SK-N-SH (cell line): Measurements from ENCODE around the gene TSPAN3. TPM values are rescaled to one million over a fixed set of nuclear protein-coding genes. Genes with fewer than 3 reads are reported as not detected.

ENCODE experiments used
- CTCF ChIA-PET: fragments of 300-600, 350-600 bp; formaldehyde crosslinking; extraction: SDS; loops from one replicate; lab custom pipeline; 2021; lab: Yijun Ruan, JAX
- POLR2A ChIA-PET: fragments of 350-600 bp; sonication (Branson Sonifier 250); formaldehyde crosslinking; extraction: SDS; loops from one replicate; lab custom pipeline; 2020; ENCODE audit warnings: antibody characterized with exemption, inconsistent platforms; lab: Yijun Ruan, JAX
- DNase-seq: peaks from one replicate; pipeline ENCODE4 v3.0.0; 2012
- H2AFZ ChIP-seq: fragments of 200-600 bp; sonication (generic); 2 replicates; pipeline ENCODE4 v1.8.1; 2016; ENCODE audit warnings: antibody characterized with exemption, mild to moderate bottlenecking, low read depth
- H3F3A ChIP-seq: fragments of 200-600 bp; sonication (generic); replicated peaks from 2 replicates; pipeline ENCODE3; 2016; ENCODE audit warnings: antibody characterized with exemption, mild to moderate bottlenecking; ENCODE audit not compliant: insufficient read depth
- H3K27ac ChIP-seq, 2 experiments: fragments of 200-500 bp in 1 of 2; fragments of 200-600 bp in 1 of 2; sonication (Bioruptor generic) in 1 of 2; sonication (generic), shearing (Covaris generic) in 1 of 2; 2 replicates each; pipeline versions ENCODE4 v1.5.1 to v1.6.1; 2014 to 2016; ENCODE audit warnings: low read depth in 2 of 2, inconsistent platforms in 1 of 2, low read length in 1 of 2, mild to moderate bottlenecking in 1 of 2, mixed read lengths in 1 of 2
- H3K27me3 ChIP-seq: fragments of 200-600 bp; sonication (generic), shearing (Covaris generic); 2 replicates; pipeline ENCODE4 v1.6.1; 2016; ENCODE audit warnings: mixed run types; ENCODE audit not compliant: insufficient read depth
- H3K36me3 ChIP-seq, 2 experiments: fragments of 200-500 bp in 1 of 2; fragments of 200-600 bp in 1 of 2; sonication (Bioruptor generic) in 1 of 2; sonication (generic) in 1 of 2; replicated peaks in 1 of 2; 2 replicates each; pipeline versions ENCODE3 to v1.5.1; 2014 to 2016; ENCODE audit warnings: low read length in 1 of 2, mild to moderate bottlenecking in 1 of 2; ENCODE audit not compliant: insufficient read depth in 2 of 2, control insufficient read depth in 1 of 2
- H3K4me1 ChIP-seq, 2 experiments: fragments of 200-500 bp in 1 of 2; fragments of 200-600 bp in 1 of 2; sonication (Bioruptor generic) in 1 of 2; sonication (generic), shearing (Covaris generic) in 1 of 2; 2 replicates each; pipeline versions ENCODE4 v1.5.1 to v1.6.1; 2014 to 2016; ENCODE audit warnings: low read depth in 1 of 2, low read length in 1 of 2, mixed run types in 1 of 2; ENCODE audit not compliant: insufficient read depth in 2 of 2, control insufficient read depth in 1 of 2
- H3K4me2 ChIP-seq: fragments of 200-600 bp; sonication (generic), shearing (Covaris generic); 2 replicates; pipeline ENCODE4 v1.6.1; 2017; ENCODE audit warnings: mixed run types
- H3K4me3 ChIP-seq, 2 experiments: fragments of 200-500 bp in 1 of 2; fragments of 200-600 bp in 1 of 2; sonication (Bioruptor generic) in 1 of 2; sonication (generic), shearing (Covaris generic) in 1 of 2; 2 replicates each; pipeline versions ENCODE4 v1.5.1 to v1.8.1; 2014 to 2016; ENCODE audit warnings: low read depth in 2 of 2, inconsistent platforms in 1 of 2, low read length in 1 of 2, mild to moderate bottlenecking in 1 of 2, mixed read lengths in 1 of 2, moderate library complexity in 1 of 2
- H3K79me2 ChIP-seq: fragments of 200-600 bp; sonication (generic); 2 replicates; pipeline ENCODE4 v1.8.1; 2017; ENCODE audit warnings: mild to moderate bottlenecking; ENCODE audit not compliant: insufficient read depth
- H3K9ac ChIP-seq: fragments of 200-600 bp; sonication (generic); 2 replicates; pipeline ENCODE4 v1.6.1; 2017; ENCODE audit warnings: mixed run types
- H3K9me2 ChIP-seq: fragments of 200-600 bp; sonication (generic); 2 replicates; pipeline ENCODE4 v1.6.1; 2017; ENCODE audit warnings: mixed run types
- H3K9me3 ChIP-seq: fragments of 200-600 bp; sonication (generic); 2 replicates; pipeline ENCODE4 v1.6.1; 2017; ENCODE audit warnings: mixed run types, mild to moderate bottlenecking, moderate library complexity
- H4K20me1 ChIP-seq: fragments of 200-600 bp; sonication (generic); 2 replicates; pipeline ENCODE4 v1.6.1; 2017; ENCODE audit warnings: mild to moderate bottlenecking, mixed run types; ENCODE audit not compliant: insufficient read depth
- CHD2 ChIP-seq: fragments of 150-350 bp; IDR thresholded peaks from 2 replicates; pipeline ENCODE4 v1.6.1; 2018; ENCODE audit warnings: low read length; ENCODE audit not compliant: partially characterized antibody
- CTCF ChIP-seq: fragments of 200-600 bp; sonication (generic); IDR thresholded peaks from 2 replicates; pipeline ENCODE4 v1.6.1; 2017; ENCODE audit warnings: antibody characterized with exemption, mild to moderate bottlenecking, moderate library complexity
- ELF1 ChIP-seq: IDR thresholded peaks from 2 replicates; pipeline ENCODE4 v1.4.0; 2012
- EZH2phosphoT487 ChIP-seq: fragments of 200-600 bp; sonication (generic); IDR thresholded peaks from 2 replicates; pipeline ENCODE4 v1.6.1; 2017; ENCODE audit warnings: low read depth, mixed run types, mild to moderate bottlenecking, antibody characterized with exemption, moderate library complexity, borderline replicate concordance
- FOSL2 ChIP-seq: IDR thresholded peaks from 2 replicates; pipeline ENCODE4 v1.4.0; 2012; ENCODE audit warnings: low read depth, mild to moderate bottlenecking, moderate library complexity, borderline replicate concordance
- FOXJ3 ChIP-seq: sonication (generic); formaldehyde crosslinking; IDR thresholded peaks from 2 replicates; pipeline ENCODE4 v1.5.1; 2020; ENCODE audit warnings: mild to moderate bottlenecking, missing genetic modification reagents
- FOXM1 ChIP-seq: IDR thresholded peaks from 2 replicates; pipeline ENCODE4 v1.4.0; 2012; ENCODE audit warnings: low read depth, mild to moderate bottlenecking
- GATA2 ChIP-seq: sonication (generic); formaldehyde crosslinking; IDR thresholded peaks from 2 replicates; pipeline ENCODE4 v1.5.0; 2020; ENCODE audit warnings: mild to moderate bottlenecking, missing genetic modification reagents
- IRF3 ChIP-seq: fragments of 150-350 bp; IDR thresholded peaks from 2 replicates; pipeline ENCODE4 v1.6.1; 2016; ENCODE audit warnings: mild to moderate bottlenecking, low read depth, low read length
- MAX ChIP-seq: IDR thresholded peaks from 2 replicates; pipeline ENCODE4 v1.4.0; 2012; ENCODE audit warnings: low read depth
- MEF2A ChIP-seq: IDR thresholded peaks from 2 replicates; pipeline ENCODE4 v1.4.0; 2012; ENCODE audit warnings: low read depth, borderline replicate concordance
- NRF1 ChIP-seq: IDR thresholded peaks from 2 replicates; pipeline ENCODE4 v1.6.1; 2012; ENCODE audit warnings: low read depth, mild to moderate bottlenecking, low read length
- PBX3 ChIP-seq: IDR thresholded peaks from 2 replicates; pipeline ENCODE4; 2012
- POLR2AphosphoS5 ChIP-seq: IDR thresholded peaks from 2 replicates; pipeline ENCODE4 v1.6.1; 2012; ENCODE audit warnings: low read depth, low read length
- RAD21 ChIP-seq: IDR thresholded peaks from 2 replicates; pipeline ENCODE4 v1.6.1; 2012; ENCODE audit warnings: mild to moderate bottlenecking, low read length
- RCOR1 ChIP-seq: fragments of 150-350 bp; IDR thresholded peaks from 2 replicates; pipeline ENCODE4 v1.6.1; 2017; ENCODE audit warnings: antibody characterized with exemption, low read length
- RXRA ChIP-seq: IDR thresholded peaks from 2 replicates; pipeline ENCODE4 v1.4.0; 2012; ENCODE audit warnings: low read depth, mild to moderate bottlenecking, borderline replicate concordance
- TCF12 ChIP-seq: IDR thresholded peaks from 2 replicates; pipeline ENCODE4 v1.4.0; 2012
- USF2 ChIP-seq: fragments of 150-350 bp; IDR thresholded peaks from 2 replicates; pipeline ENCODE4 v1.6.1; 2017; ENCODE audit warnings: antibody characterized with exemption, low read length, low read depth, borderline replicate concordance
- WGBS: methylation state at CpG from one replicate; pipeline ENCODE4 v1.1.6; 2017; ENCODE audit warnings: low lambda C conversion rate; 5-methylcytosine and 5-hydroxymethylcytosine counted together
- polyA plus RNA-seq, 3 experiments: library from polyadenylated mRNA; depleted of rRNA; stranded (reverse); fragments of >200 nt; gene quantifications; 2 replicates each; pipeline ENCODE4 v1.2.3, GENCODE V29; 2012

Gene TSPAN3
- polyA plus RNA-seq, 1 of the 3 experiments (the other 2 are of a cell fraction) = 409 TPM

GRCh38 chr15:77019521-77020331 lies 51.2 kb downstream of the TSPAN3 start:
- Histone ChIP-seq H3K36me3 (no peaks in the 10 kb centered on the region), H3K9me3 (no peaks in the 10 kb centered on the region), H2AFZ (no peak overlapping the region), H3K4me3 (no peak overlapping the region), H4K20me1 (no peaks in the 10 kb centered on the region), H3K4me2 (no peak overlapping the region), H3F3A (no peaks in the 10 kb centered on the region), H3K79me2 (no peaks in the 10 kb centered on the region), H3K9me2 (no peaks in the 10 kb centered on the region), H3K27me3 (no peaks in the 10 kb centered on the region), H3K27ac (no peak overlapping the region), H3K9ac (no peak overlapping the region), H3K4me1 (peaks cover 10 to 20% of the 10 kb centered on the region in 2 experiments; a peak in 3 of 4 replicates)
- ChIA-PET CTCF (interaction anchor here (0.8 to 1.5 kb wide), 6 partner anchors 12 to 614 kb away, joined by 3 to 5 read pairs (median 3); no protein-coding TSS in a partner anchor), POLR2A (interaction anchor here (0.7 kb wide), 1 partner anchor 401 kb away, joined by 4 read pairs; the partner anchor contains the start of gene HMG20A)
- no peak for DNase-seq
- TF ChIP-seq MEF2A (no peak), USF2 (no peak), RCOR1 (no peak), PBX3 (no peak), FOSL2 (no peak), CHD2 (no peak), FOXM1 (no peak), NRF1 (no peak), IRF3 (no peak), POLR2AphosphoS5 (no peak), EZH2phosphoT487 (no peak), RAD21 (no peak), GATA2 (no peak), MAX (no peak), FOXJ3 (CRISPR knock-in tag) (no peak), RXRA (no peak), TCF12 (no peak), CTCF (no peak), ELF1 (no peak)
- WGBS = 83% methylated on average over 9 of the region's 12 CpGs
